ENCODE data around the gene CHKB.

- TF ChIP-seq CTCF (IDR thresholded peaks at IDR 0.05), result no peak
- no peak for TF ChIP-seq POLR2AphosphoS5 (IDR thresholded peaks at IDR 0.05)
- TF ChIP-seq POLR2A (IDR thresholded peaks at IDR 0.05), result no peak
Measured at GRCh38 chr22:50563413-50564160, 19.1 kb downstream of the CHKB start.

All from prostate gland (tissue), 2 donors.